Measurements from ENCODE around the gene PLCB1.

PLCB1 gene

GRCh38 chr20:8413691-8414090 is 281.6 kb downstream of the PLCB1 start:
- no peaks in the 10 kb centered on the region for H3K27me3 Mint-ChIP-seq (ENCODE audit: low read depth, poor library complexity)

DNA sequence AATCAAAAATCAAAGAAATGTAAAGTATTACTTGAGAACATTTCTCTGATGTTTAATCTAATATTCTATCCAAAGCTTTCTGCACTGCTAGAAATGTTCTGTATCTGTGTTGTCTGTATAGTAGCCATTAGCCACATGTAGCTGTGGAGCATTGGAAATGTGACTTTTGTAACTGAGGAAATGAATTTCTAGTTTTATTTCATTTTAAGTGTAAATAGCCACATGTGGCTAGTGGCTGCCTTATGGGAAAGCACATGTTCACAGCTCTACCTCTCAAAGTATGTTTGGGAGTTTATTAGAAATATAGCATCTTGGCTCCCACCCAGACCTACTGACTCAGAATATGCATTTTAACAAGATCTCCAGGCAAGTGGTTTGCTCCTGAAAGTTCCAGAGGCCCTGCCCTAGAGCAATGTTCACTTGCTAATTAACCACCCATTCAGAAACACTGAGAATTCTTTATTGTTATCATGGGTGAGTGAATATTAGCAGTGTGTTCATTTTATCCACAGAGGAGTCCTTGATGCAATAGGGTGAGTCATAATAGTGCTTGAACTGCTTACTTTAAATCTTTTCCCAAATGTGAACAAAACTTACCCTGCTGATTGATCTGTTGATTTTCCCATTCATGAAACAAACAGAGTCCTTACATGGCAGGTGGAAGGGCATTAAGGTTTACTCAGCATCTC is 282.7 kb downstream of the PLCB1 start:
- no peaks in the 10 kb centered on the region for H3K36me3 Mint-ChIP-seq (ENCODE audit: low read depth)
- H3K4me1 Mint-ChIP-seq, result peaks cover 5% of the 10 kb centered on the region
- H3K9me3 Mint-ChIP-seq, result no peaks in the 10 kb centered on the region
- no peaks in the 10 kb centered on the region for H3K27me3 Mint-ChIP-seq (ENCODE audit: low read depth, poor library complexity)
- TF ChIP-seq, protein P1, sequence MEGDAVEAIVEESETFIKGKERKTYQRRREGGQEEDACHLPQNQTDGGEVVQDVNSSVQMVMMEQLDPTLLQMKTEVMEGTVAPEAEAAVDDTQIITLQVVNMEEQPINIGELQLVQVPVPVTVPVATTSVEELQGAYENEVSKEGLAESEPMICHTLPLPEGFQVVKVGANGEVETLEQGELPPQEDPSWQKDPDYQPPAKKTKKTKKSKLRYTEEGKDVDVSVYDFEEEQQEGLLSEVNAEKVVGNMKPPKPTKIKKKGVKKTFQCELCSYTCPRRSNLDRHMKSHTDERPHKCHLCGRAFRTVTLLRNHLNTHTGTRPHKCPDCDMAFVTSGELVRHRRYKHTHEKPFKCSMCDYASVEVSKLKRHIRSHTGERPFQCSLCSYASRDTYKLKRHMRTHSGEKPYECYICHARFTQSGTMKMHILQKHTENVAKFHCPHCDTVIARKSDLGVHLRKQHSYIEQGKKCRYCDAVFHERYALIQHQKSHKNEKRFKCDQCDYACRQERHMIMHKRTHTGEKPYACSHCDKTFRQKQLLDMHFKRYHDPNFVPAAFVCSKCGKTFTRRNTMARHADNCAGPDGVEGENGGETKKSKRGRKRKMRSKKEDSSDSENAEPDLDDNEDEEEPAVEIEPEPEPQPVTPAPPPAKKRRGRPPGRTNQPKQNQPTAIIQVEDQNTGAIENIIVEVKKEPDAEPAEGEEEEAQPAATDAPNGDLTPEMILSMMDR (IDR thresholded peaks at IDR 0.05), result no peak
- DNase-seq, result no peak
- H3K4me3 Mint-ChIP-seq, result no peak overlapping the region
- no peak overlapping the region for H3K27ac Mint-ChIP-seq

More at GRCh38 chr20:8413691-8414090, 281.6 kb downstream of the PLCB1 start:
- TF ChIP-seq, protein P1 (IDR thresholded peaks at IDR 0.05), result no peak
- Mint-ChIP-seq H3K9me3 (no peaks in the 10 kb centered on the region), H3K36me3 (ENCODE audit: low read depth) (no peaks in the 10 kb centered on the region), H3K4me3 (no peak overlapping the region), H3K4me1 (peaks cover 5% of the 10 kb centered on the region), H3K27ac (no peak overlapping the region)
- DNase-seq, result no peak

DNA sequence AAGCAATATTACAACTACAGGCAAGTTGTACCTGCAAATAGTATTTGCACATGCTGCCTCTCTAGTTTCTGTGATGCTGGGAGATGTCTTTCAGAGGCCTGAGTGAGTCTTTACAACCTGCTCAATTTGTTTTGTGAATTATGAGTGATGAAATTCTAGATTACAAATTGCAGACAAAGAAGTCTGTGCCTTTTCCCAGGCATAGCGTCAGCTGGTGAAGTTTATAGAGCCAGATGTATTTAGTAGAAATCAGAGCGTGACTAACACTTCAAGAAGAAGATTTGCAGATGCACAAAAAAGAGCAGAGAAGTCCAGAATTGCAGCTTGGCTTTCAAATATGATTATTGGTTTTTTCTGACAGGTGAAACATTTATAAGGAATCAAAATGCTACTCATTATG is 289.9 kb downstream of the PLCB1 start:
- no peak overlapping the region for H3K4me3 Mint-ChIP-seq
- TF ChIP-seq, protein P1 (IDR thresholded peaks at IDR 0.05), result no peak
- H3K36me3 Mint-ChIP-seq (ENCODE audit: low read depth), result no peaks in the 10 kb centered on the region
- no peak overlapping the region for H3K27ac Mint-ChIP-seq
- DNase-seq, result no peak
- H3K9me3 Mint-ChIP-seq, result no peaks in the 10 kb centered on the region
- peaks cover 22% of the 10 kb centered on the region for H3K4me1 Mint-ChIP-seq
- no peaks in the 10 kb centered on the region for H3K27me3 Mint-ChIP-seq (ENCODE audit: low read depth, poor library complexity)

GRCh38 chr20:8423482-8423881 is 291.4 kb downstream of the PLCB1 start:
- Mint-ChIP-seq H3K36me3 (ENCODE audit: low read depth) (no peaks in the 10 kb centered on the region), H3K4me1 (peaks cover 29% of the 10 kb centered on the region), H3K27me3 (ENCODE audit: low read depth, poor library complexity) (no peaks in the 10 kb centered on the region), H3K4me3 (no peak overlapping the region), H3K27ac (no peak overlapping the region), H3K9me3 (no peaks in the 10 kb centered on the region)
- TF ChIP-seq, protein P1 (IDR thresholded peaks at IDR 0.05), result no peak
- DNase-seq, result no peak

- peaks cover 29% of the 10 kb centered on the region for H3K4me1 Mint-ChIP-seq
- no peaks in the 10 kb centered on the region for H3K9me3 Mint-ChIP-seq
- no peak overlapping the region for H3K4me3 Mint-ChIP-seq
- no peaks in the 10 kb centered on the region for H3K36me3 Mint-ChIP-seq (ENCODE audit: low read depth)
- peak overlapping the region; percentile 44 for H3K27ac Mint-ChIP-seq
- TF ChIP-seq, protein P1 (IDR thresholded peaks at IDR 0.05), result no peak
- DNase-seq, result no peak
- H3K27me3 Mint-ChIP-seq (ENCODE audit: low read depth, poor library complexity), result no peaks in the 10 kb centered on the region
Measured at GRCh38 chr20:8424010-8424409, 291.9 kb downstream of the PLCB1 start.

DNA sequence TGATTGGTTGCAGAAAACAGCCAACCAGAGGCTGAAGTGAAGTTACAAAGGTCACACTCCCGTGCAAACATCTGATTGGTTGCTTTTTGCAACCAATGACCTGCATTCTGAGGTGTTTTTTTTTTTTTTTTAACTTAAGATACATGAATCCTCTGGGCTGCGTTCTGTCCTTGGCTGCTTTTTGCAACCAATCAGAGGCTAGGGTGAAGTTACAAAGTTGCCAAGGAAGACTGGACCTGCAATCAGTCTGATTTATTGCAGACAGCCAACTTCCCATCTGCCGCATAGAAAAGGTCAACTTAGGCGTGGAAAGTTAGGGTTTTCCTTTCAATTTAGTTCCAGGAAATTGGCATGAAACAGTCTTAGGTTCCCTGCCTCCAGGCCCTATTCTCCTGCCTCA is 292.9 kb downstream of the PLCB1 start:
- Mint-ChIP-seq H3K9me3 (no peaks in the 10 kb centered on the region), H3K4me3 (no peak overlapping the region), H3K27ac (no peak overlapping the region), H3K27me3 (ENCODE audit: low read depth, poor library complexity) (no peaks in the 10 kb centered on the region), H3K4me1 (peaks cover 29% of the 10 kb centered on the region), H3K36me3 (ENCODE audit: low read depth) (no peaks in the 10 kb centered on the region)
- TF ChIP-seq, protein P1 (IDR thresholded peaks at IDR 0.05), result no peak
- DNase-seq, result no peak
